Measurements from ENCODE around the gene PDCD2L. TPM values are rescaled to one million over a fixed set of nuclear protein-coding genes. Genes with fewer than 3 reads are reported as not detected.

The PDCD2L gene
- polyA plus RNA-seq, 1 of the 3 experiments (the other 2 are of a cell fraction): 20.8 TPM

GRCh38 chr19:34364830-34365462 lies 39.3 kb upstream of the PDCD2L start, which contains the start of gene GPI (continued):
- 0 out of 2 replicates have a peak, but pooled peaks have one; percentile 15 for TF ChIP-seq YY1 (IDR thresholded peaks at IDR 0.05; ENCODE audit: low read depth)

GRCh38 chr19:34365463-34366401 lies 38.5 kb upstream of the PDCD2L start:
- H3K79me2 ChIP-seq (ENCODE audit: insufficient read depth): peaks cover 28% of the 10 kb centered on the region; the same call in 1 of the 2 replicates

More at GRCh38 chr19:34365463-34366401, 38.5 kb upstream of the PDCD2L start:
- Histone ChIP-seq H3K27me3 (ENCODE audit: insufficient read depth) (no peaks in the 10 kb centered on the region), H3K4me2 (peak overlapping the region; percentile 98), H3K36me3 (replicated peaks in 1 of 2; ENCODE audit: control insufficient read depth in 1 of 2, insufficient read depth in 2 of 2, low read length in 1 of 2) (peaks cover 14 to 20% of the 10 kb centered on the region in 2 experiments), H3K9me2 (no peaks in the 10 kb centered on the region), H3K4me3 (ENCODE audit: low read depth in 2 of 2, low read length in 1 of 2) (peak overlapping the region; percentile 68 to 98), H2AFZ (ENCODE audit: low read depth) (peak overlapping the region; percentile 89), H3F3A (replicated peaks; ENCODE audit: insufficient read depth) (no peaks in the 10 kb centered on the region), H4K20me1 (ENCODE audit: insufficient read depth) (0 out of 2 replicates have a peak, but pooled peaks cover 3% of the 10 kb centered on the region), H3K27ac (ENCODE audit: low read depth in 2 of 2, low read length in 1 of 2) (peak overlapping the region; percentile 18 to 66; a peak in 3 of 4 replicates), H3K9me3 (no peaks in the 10 kb centered on the region), H3K9ac (peak overlapping the region; percentile 85), H3K4me1 (ENCODE audit: control insufficient read depth in 1 of 2, insufficient read depth in 2 of 2, low read depth in 1 of 2, low read length in 1 of 2) (peaks cover 10 to 11% of the 10 kb centered on the region in 2 experiments; a peak in 2 of 4 replicates)
- TF ChIP-seq MEF2A (IDR thresholded peaks at IDR 0.05; ENCODE audit: borderline replicate concordance, low read depth) (no peak), ELF1 (IDR thresholded peaks at IDR 0.05) (no peak), RFX5 (IDR thresholded peaks at IDR 0.05; ENCODE audit: low read length) (no peak), MXI1 (IDR thresholded peaks at IDR 0.05; ENCODE audit: low read depth, low read length) (0 out of 2 replicates have a peak, but pooled peaks have one; percentile 20), MAX (IDR thresholded peaks at IDR 0.05; ENCODE audit: low read depth) (peak; percentile 62), IRF3 (IDR thresholded peaks at IDR 0.05; ENCODE audit: low read depth, low read length) (no peak), FOXM1 (IDR thresholded peaks at IDR 0.05; ENCODE audit: low read depth) (no peak), ZBTB33 (IDR thresholded peaks at IDR 0.05; ENCODE audit: borderline replicate concordance, low read depth) (no peak), NRF1 (IDR thresholded peaks at IDR 0.05; ENCODE audit: low read depth, low read length) (no peak), USF1 (IDR thresholded peaks at IDR 0.05; ENCODE audit: borderline replicate concordance, low read depth) (no peak)
- ChIA-PET CTCF (interaction anchor here (0.9 to 1.2 kb wide), 3 partner anchors 21 to 607 kb away, joined by 3 to 4 read pairs (median 3); no protein-coding TSS in a partner anchor), POLR2A (interaction anchor here (0.5 to 1.1 kb wide), 3 partner anchors 10 to 158 kb away, joined by 3 read pairs; no protein-coding TSS in a partner anchor)
- WGBS (ENCODE audit: low lambda C conversion rate): 4% methylated on average over 26 of the region's 45 CpGs
- DNase-seq: peak; percentile 67

All from SK-N-SH (cell line).